Activated naive CD8-positive, alpha-beta T cell (primary cell): ENCODE measurements around the gene MORC1.
"Not testable (repeated sequence)": the region's sequence is repeated elsewhere in the genome, so short reads cannot be mapped to it uniquely, and the experiment has no call there.

Experiments used
- H3K27ac Mint-ChIP-seq: one replicate; pipeline ENCODE4 v1.8.0; 2021; ENCODE audit warnings: mixed read lengths
- H3K27me3 Mint-ChIP-seq: one replicate; pipeline ENCODE4 v1.8.0; 2021; ENCODE audit warnings: mixed read lengths
- H3K36me3 Mint-ChIP-seq: one replicate; pipeline ENCODE4 v1.8.0; 2021; ENCODE audit warnings: mixed read lengths
- H3K4me1 Mint-ChIP-seq: one replicate; pipeline ENCODE4 v1.8.0; 2021; ENCODE audit warnings: low read depth, mixed read lengths
- H3K4me3 Mint-ChIP-seq: one replicate; pipeline ENCODE4 v1.8.0; 2021; ENCODE audit warnings: mild to moderate bottlenecking, mixed read lengths
- H3K9me3 Mint-ChIP-seq: one replicate; pipeline ENCODE4 v1.8.0; 2021; ENCODE audit warnings: low read depth, mixed read lengths

The MORC1 gene

DNA sequence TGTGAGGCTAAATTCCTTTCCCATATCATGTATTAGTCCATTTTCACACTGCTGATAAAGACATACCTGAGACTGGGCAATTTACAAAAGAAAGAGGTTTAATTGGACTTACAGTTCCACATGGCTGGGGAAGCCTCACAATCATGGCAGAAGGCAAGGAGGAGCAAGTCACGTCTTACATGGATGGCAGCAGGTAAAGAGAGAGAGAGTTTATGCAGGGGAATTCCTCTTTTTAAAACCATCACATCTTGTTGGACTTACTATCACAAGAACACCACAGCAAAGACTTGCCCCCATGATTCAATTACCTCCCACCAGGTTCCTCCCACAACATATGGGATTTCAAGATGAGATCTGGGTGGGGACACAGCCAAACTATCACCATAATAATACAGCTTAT lies 37.8 kb downstream of the MORC1 start:
- H3K4me1 Mint-ChIP-seq, H3K36me3 Mint-ChIP-seq, H3K9me3 Mint-ChIP-seq, H3K4me3 Mint-ChIP-seq, H3K27ac Mint-ChIP-seq: not testable (repeated sequence)
- peaks cover 14% of the 10 kb centered on the region for H3K27me3 Mint-ChIP-seq

DNA sequence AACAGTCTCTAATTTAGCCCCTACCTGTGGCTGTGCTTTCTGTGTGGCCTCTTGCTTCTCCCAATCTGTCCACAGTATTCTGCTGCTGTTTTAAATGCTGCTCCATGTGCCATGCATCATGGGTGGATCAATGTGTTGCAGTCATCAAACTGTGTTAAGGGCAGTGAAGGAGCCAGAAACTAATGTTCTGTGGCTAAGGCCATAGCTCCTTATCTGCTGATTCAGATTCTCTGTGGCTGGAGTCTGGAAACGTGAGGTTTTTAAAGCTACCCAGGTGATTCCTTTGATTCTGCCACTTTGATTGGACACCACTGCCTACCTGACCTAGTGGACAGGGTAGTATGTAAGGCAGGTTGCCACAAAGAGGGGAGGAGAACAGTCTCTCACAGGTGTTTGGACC lies 44.8 kb downstream of the MORC1 start:
- H3K27me3 Mint-ChIP-seq: peaks cover 23% of the 10 kb centered on the region
- no peak overlapping the region for H3K4me3 Mint-ChIP-seq
- H3K27ac Mint-ChIP-seq: no peak overlapping the region
- no peaks in the 10 kb centered on the region for H3K9me3 Mint-ChIP-seq
- no peaks in the 10 kb centered on the region for H3K36me3 Mint-ChIP-seq
- H3K4me1 Mint-ChIP-seq: peaks cover 5% of the 10 kb centered on the region

DNA sequence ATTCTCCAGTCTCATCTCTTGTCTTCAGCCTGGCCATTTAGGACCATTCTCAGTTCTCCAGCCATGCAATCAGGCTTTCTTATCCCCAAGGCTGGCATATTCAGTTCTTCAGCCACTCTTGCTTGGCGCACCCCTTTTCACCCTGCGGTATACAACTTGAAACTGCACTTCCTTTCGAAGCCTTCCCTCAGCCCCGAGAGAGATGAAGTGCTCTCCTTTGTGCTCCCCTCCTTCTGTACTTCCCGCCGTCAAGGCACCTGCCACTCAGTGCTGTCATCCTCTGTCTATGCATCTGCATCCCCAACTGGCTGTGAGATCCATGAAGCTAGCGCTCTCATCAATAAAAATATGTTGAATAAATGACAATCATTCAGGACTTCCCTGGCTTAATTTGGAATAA lies 45.7 kb downstream of the MORC1 start:
- Mint-ChIP-seq H3K27me3 (peaks cover 21% of the 10 kb centered on the region), H3K9me3 (no peaks in the 10 kb centered on the region), H3K4me1 (peaks cover 5% of the 10 kb centered on the region), H3K4me3 (no peak overlapping the region), H3K36me3 (no peaks in the 10 kb centered on the region), H3K27ac (no peak overlapping the region)

DNA sequence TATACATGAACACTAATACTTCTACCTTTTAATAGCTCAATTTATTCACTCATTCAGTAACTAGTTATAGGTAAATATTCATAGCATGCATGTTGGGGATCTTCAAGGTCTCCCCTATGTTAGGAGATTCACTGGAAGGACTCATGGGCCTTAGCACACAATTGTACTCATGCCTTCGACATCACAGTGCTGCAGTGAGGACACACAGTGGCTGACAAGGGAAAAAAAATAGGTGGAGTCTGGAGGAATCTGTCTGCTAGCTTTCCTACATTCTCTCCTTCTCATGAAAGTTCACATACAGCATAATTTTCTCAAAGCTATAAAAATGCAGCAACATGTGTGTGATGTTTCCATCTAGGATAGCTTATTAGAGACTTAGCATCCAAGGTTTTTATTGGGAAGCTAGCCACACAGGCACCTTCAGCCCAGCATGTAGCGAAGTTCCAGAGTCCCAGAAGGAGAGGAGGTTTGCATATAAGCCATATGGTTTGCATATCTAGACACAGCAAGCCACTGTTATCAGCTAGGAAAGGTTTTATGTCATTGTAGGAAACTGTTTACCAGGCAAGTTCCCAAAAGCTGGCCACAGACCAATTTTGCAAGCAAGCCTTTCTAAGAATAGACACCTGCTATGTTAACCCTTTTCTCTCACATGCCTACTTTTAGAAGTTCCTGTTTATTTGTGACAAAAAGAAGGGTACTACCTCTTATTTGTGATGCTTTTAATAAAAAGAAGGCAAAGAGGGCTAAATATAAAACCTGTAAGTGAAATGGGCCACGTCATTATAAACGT lies 46.4 kb downstream of the MORC1 start:
- H3K9me3 Mint-ChIP-seq: no peaks in the 10 kb centered on the region
- no peaks in the 10 kb centered on the region for H3K36me3 Mint-ChIP-seq

DNA sequence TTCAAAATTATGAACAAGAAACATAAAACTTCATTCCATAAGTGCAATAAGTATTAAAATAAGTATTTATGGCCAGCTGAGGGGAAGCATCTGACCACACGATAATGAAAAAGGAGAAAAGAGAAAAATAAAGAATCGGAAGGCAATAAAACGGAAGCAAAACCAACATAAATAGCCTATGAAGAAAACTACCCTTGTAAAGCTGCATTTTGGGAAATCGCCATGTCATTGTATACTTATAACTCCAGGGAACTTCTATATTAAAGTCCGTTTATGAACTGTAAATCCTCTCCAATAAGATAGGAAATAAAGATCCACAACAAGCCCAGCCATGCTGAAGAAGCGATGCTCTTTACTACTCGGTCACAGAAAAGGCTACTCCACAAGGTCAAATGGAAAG lies 47.7 kb downstream of the MORC1 start:
- Mint-ChIP-seq H3K4me1 (peaks cover 5% of the 10 kb centered on the region), H3K9me3 (no peaks in the 10 kb centered on the region), H3K27me3 (peaks cover 16% of the 10 kb centered on the region), H3K4me3 (no peak overlapping the region), H3K36me3 (no peaks in the 10 kb centered on the region), H3K27ac (no peak overlapping the region)

More for the DNA sequence above, 46.4 kb downstream of the MORC1 start:
- Mint-ChIP-seq H3K27me3 (peaks cover 21% of the 10 kb centered on the region), H3K27ac (no peak overlapping the region), H3K4me1 (peaks cover 5% of the 10 kb centered on the region), H3K4me3 (no peak overlapping the region)

DNA sequence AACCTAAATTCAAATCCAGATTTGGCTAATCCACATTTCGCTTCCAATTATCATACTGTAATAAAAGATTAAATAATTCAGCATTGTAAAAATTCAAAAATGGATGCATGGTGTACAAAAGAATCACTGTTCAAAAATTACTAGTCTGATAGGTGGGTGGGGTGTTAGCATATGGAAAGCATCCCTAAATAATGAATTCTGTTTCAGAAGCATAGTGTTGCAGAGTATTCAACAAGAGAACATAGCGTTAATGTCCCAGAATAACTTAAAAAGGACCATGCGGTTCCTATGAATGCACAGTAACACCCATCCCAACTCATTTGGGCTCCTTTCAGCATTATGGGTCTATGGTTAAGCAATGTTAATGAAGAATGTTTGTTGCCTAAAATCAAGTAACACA lies 51.1 kb downstream of the MORC1 start:
- no peaks in the 10 kb centered on the region for H3K4me1 Mint-ChIP-seq
- peaks cover 7% of the 10 kb centered on the region for H3K27me3 Mint-ChIP-seq
- H3K4me3 Mint-ChIP-seq: no peak overlapping the region
- H3K9me3 Mint-ChIP-seq: no peaks in the 10 kb centered on the region
- H3K36me3 Mint-ChIP-seq: no peaks in the 10 kb centered on the region
- H3K27ac Mint-ChIP-seq: no peak overlapping the region

DNA sequence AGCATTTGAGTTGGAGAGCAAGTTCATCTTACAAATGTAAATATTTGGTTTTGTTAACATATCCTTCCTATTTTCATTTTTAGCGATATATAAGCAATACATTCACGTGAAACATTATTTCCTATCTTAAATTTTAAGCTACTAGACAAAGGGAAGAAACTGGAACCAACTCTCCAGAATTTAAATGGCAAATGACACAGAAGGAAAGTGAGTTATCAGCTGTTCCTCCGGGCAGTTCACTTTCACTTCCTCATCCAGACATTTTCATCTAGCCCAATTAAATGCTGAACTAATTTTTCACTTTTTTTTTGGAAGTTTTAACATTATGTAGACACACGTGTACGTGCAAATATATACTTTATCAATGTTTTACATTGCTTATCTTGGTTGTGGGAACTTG lies 58.7 kb downstream of the MORC1 start:
- no peak overlapping the region for H3K4me3 Mint-ChIP-seq
- H3K9me3 Mint-ChIP-seq: no peaks in the 10 kb centered on the region

DNA sequence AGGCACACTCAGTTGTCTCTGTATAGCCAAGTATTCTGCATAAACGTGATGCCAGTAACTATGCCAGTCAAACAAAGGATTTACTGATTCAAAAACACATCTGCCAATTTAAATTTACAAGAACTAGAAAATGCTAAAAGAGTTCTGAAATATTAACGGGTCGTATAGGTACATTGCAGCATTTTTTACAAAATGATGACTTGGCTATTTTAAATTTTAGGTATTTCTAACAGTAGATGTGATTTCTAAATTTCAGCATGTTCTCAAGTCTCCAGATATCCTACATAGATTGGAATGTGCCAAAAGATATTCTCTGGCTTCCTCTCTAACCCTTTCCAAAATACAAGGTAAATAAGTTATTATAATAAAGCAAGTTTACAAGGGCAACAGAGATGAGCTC lies 60.3 kb downstream of the MORC1 start:
- H3K27me3 Mint-ChIP-seq: peaks cover 8% of the 10 kb centered on the region
- H3K36me3 Mint-ChIP-seq: no peaks in the 10 kb centered on the region
- H3K9me3 Mint-ChIP-seq: no peaks in the 10 kb centered on the region
- H3K4me1 Mint-ChIP-seq: peaks cover 2% of the 10 kb centered on the region
- H3K4me3 Mint-ChIP-seq: no peak overlapping the region
- H3K27ac Mint-ChIP-seq: no peak overlapping the region

More for the DNA sequence above, 58.7 kb downstream of the MORC1 start:
- no peaks in the 10 kb centered on the region for H3K36me3 Mint-ChIP-seq
- no peak overlapping the region for H3K27ac Mint-ChIP-seq
- peaks cover 8% of the 10 kb centered on the region for H3K27me3 Mint-ChIP-seq
- H3K4me1 Mint-ChIP-seq: peaks cover 2% of the 10 kb centered on the region

DNA sequence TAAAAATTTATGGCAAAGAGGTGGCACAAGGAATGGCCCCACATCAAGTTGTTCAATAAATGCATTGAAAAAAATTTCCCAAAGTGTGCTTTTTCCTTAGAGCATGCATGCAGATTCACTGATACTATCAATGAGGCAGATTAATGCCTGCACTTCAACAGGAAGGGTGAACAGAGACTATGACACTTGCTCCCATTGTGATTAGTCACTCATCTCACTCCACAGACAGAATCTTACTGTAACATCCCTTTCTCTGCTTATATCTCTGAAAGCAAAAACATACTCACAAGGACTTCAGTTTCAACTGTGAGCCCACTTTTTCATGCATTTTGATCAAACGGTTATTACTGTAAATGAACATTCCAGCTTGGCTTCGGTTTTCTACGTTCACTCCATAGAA lies 60.9 kb downstream of the MORC1 start:
- no peaks in the 10 kb centered on the region for H3K9me3 Mint-ChIP-seq
- H3K27me3 Mint-ChIP-seq: peaks cover 8% of the 10 kb centered on the region
- peaks cover 2% of the 10 kb centered on the region for H3K4me1 Mint-ChIP-seq
- H3K4me3 Mint-ChIP-seq: no peak overlapping the region
- no peak overlapping the region for H3K27ac Mint-ChIP-seq
- H3K36me3 Mint-ChIP-seq: no peaks in the 10 kb centered on the region

DNA sequence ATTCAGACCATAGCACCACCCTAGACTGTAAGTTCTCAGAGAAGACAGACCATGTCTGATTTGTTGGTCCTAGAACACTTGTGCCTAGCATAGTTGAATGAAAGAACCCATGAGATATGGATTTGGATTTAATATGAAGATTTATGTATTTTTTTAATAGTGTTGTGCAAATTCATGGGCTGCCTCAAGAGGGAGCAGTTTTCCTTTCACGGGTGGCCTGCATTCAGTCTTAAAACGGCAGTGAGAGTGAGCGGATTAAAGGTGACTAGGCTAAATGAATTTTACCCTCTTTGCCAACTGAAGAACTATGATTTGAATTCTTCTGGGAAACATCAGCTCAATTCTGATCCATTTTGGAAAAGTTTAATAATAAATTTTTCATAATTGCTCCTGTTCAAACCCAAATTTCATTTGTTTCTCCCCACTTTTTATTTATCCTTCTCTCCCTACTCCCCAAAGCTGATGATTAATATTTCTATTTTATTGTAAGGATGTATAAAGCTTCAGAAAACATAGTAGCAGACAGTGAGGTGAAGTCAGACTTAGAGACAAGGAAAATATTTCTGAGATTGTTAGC lies 67.3 kb downstream of the MORC1 start:
- no peaks in the 10 kb centered on the region for H3K4me1 Mint-ChIP-seq
- H3K9me3 Mint-ChIP-seq: no peaks in the 10 kb centered on the region
- no peak overlapping the region for H3K27ac Mint-ChIP-seq
- H3K36me3 Mint-ChIP-seq: no peaks in the 10 kb centered on the region
- no peak overlapping the region for H3K4me3 Mint-ChIP-seq
- H3K27me3 Mint-ChIP-seq: no peaks in the 10 kb centered on the region

DNA sequence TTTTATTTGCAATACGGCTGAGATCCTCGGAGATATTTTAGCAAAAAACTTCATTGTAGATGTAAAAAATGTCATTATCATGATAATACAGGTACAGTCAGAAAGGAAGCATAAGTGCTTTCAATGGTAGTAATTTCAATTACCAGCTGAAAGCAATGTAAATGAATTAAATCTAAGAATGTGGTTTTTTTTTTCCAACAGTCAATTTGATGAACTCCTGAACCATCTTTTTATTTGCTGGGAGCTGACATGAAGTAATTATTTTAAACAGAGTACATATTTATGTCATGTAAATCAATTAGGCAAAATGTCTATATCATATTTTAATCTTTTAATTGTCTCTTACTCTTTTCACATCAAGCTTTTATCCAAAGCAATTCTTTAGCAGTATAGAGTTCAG lies 70.6 kb downstream of the MORC1 start:
- H3K9me3 Mint-ChIP-seq: no peaks in the 10 kb centered on the region
- H3K4me1 Mint-ChIP-seq: no peaks in the 10 kb centered on the region
- H3K27ac Mint-ChIP-seq: no peak overlapping the region
- no peaks in the 10 kb centered on the region for H3K27me3 Mint-ChIP-seq
- H3K4me3 Mint-ChIP-seq: no peak overlapping the region
- H3K36me3 Mint-ChIP-seq: no peaks in the 10 kb centered on the region

DNA sequence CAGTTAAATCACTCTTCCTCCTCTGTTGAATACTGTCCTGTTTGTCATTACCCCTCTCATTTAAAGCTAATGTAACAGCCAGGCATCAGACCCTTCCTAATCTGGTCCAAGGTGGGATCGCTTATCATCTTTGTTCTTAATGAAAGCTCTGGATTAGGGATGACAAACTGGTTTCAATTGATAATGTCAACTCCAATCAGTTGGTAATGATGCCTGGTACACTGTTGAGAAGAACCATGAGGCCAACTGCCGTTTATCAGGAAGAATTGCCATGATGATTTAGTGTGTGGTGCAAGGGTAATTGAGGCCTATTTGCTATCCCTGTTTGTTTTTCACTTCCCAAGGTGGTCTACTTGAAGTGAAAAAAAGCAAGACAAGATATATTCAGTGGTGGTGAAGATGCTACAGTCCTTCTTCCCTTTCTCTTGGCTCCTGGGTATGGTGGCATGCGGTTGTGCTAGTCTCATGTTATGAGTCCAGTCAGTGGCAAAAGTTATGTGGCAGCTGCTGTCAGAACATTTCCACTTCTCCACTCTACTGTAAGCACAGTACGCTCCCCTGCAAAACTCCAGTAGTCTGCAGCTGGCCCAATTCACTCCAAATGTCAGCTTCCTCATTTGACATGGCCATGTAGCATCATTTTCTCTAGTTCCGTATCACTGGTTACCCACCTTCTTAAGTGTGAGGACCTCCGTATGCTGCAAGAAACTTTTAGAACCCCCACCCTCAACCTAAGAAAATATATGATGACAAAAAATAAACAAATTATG lies 72.5 kb downstream of the MORC1 start:
- Mint-ChIP-seq H3K27ac (no peak overlapping the region), H3K4me1 (no peaks in the 10 kb centered on the region), H3K36me3 (no peaks in the 10 kb centered on the region), H3K4me3 (no peak overlapping the region), H3K27me3 (no peaks in the 10 kb centered on the region), H3K9me3 (no peaks in the 10 kb centered on the region)

DNA sequence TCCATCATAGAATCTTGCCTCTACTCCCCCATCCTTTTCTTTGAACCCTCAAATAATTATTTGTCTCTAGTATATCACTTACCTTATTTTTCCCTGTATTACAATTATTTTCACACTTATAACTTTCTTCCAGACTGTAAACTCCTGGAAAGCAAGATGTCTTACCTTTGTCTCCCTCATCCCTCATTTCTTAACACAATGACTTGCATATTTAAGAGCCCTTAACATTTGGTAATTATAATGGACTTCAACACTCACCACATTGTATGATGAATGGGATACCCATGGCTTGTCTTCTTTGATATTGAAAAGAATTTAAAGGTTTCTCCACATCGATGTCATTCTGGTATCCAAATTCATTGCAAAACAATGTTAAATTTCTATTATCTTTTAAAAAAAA lies 82.9 kb downstream of the MORC1 start:
- H3K36me3 Mint-ChIP-seq: no peaks in the 10 kb centered on the region
- peaks cover 14% of the 10 kb centered on the region for H3K27me3 Mint-ChIP-seq
- no peaks in the 10 kb centered on the region for H3K9me3 Mint-ChIP-seq
- H3K27ac Mint-ChIP-seq: no peak overlapping the region
- H3K4me1 Mint-ChIP-seq: no peaks in the 10 kb centered on the region
- H3K4me3 Mint-ChIP-seq: no peak overlapping the region

DNA sequence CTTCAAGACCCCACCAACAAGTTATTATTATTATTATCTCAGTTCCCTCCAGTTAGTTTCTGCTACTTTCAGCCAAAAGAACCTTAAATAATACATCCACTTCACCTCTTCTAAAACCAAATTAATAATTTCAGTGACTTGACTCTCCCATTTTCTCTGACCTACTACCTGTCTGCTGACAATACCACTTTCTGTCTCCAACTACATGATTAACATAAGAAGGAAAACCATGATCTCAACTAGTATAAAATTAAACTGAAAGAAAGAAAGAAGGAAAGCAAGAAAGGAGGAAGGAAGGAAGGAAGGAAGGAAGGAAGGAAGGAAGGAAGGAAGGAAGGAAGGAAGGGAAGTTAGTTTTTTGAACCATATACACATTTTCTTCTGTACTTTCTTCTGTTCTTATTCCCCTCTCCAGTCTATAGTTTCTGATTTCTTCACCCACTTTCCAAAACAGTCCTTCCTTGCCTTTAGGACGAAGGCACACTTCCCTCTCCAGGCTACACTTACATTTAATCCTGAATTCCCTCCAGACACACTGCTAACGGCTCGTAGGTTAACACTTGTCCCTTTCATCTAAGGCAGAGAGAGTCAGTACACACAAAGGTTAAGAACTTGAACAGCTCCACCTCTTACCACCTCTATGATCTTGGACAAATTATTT lies 84.8 kb downstream of the MORC1 start:
- Mint-ChIP-seq H3K27ac (no peak overlapping the region), H3K4me1 (no peaks in the 10 kb centered on the region), H3K27me3 (peaks cover 4% of the 10 kb centered on the region), H3K9me3 (no peaks in the 10 kb centered on the region), H3K4me3 (no peak overlapping the region), H3K36me3 (no peaks in the 10 kb centered on the region)

DNA sequence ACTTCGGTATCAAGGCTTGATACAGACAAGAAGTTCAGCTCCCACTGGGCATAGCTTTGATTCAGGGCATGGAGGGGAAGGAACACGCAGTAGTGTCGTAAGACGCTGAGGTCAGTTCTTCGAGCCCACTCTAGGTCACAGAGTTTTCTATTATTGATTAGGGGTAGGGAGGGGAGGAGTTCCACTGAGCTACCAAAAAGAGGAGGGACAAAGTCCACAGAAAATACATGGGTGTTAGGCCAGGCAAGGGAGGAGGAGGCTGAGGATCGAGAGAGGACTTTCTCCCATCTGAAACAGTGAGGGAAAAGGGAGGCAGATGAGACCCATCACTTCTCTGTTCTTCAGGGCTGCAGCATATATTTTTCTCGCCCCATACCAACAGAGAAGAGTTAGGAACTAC lies 89.2 kb downstream of the MORC1 start:
- Mint-ChIP-seq H3K36me3 (no peaks in the 10 kb centered on the region), H3K4me1 (no peaks in the 10 kb centered on the region), H3K27me3 (no peaks in the 10 kb centered on the region), H3K9me3 (no peaks in the 10 kb centered on the region), H3K27ac (no peak overlapping the region), H3K4me3 (no peak overlapping the region)
